Activated T-cell treated with anti-CD3 and anti-CD28 coated beads, Interleukin-2, amount 50 U/mL, for 48 hours (primary cell): ENCODE results near the gene MCRIP2.

Source experiments
- DNase-seq, 2 experiments: peaks; one replicate each; pipeline ENCODE4 v3.0.0-alpha.2; 2020

The MCRIP2 gene

GRCh38 chr16:617855-618254 lies 23.8 kb upstream of the MCRIP2 start:
- no peak for DNase-seq

GRCh38 chr16:619476-620100 lies 22.0 kb upstream of the MCRIP2 start:
- no peak for DNase-seq

GRCh38 chr16:620700-621525 lies 20.7 kb upstream of the MCRIP2 start:
- no peak for DNase-seq

DNA sequence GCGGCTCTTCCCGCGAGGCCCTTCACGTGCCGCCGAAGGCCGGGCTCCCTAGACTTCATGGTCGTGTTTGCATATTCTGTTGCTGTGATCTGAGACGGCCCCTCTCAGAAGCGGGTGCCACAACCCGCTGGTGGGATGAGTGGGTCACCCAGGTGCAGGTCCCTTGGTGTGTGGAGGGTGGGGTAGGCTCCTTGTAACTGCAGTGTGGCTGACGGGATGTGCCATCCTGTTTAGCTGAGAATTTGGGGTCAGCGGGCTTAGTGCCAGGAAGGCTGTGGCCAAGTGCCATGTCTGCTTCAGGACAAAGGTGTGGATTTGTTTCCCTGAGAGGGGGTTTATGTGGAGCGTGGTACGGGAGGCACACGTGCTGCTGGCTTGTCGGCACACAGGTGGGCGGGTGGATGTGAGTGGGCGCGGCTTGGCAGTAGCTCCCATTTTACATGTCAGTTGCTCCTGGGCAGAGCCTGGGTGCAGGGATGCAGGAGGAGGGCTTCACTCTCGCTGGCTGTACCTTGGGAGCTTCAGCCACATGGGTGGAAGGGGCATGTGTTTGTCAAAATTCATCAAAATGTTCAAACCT lies 20.0 kb upstream of the MCRIP2 start:
- no peak for DNase-seq

DNA sequence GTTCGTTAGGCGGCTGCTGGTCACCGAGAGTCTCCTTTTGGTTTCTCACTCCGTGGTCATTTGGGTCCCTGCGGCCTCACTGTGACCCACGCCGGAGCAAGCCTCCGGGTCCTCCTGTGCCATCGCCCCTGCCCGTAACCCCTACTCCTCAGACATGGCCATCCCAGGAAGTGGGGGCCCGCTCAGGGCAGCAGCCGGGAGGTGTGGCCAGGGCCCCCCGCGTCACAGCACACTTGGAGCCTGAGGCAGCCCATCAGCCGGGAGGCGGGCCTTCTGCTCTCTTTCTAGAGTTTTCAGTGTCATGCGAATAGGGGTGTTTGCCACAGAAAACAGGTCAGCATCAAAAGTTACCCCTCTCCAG lies 18.7 kb upstream of the MCRIP2 start:
- no peak for DNase-seq

DNA sequence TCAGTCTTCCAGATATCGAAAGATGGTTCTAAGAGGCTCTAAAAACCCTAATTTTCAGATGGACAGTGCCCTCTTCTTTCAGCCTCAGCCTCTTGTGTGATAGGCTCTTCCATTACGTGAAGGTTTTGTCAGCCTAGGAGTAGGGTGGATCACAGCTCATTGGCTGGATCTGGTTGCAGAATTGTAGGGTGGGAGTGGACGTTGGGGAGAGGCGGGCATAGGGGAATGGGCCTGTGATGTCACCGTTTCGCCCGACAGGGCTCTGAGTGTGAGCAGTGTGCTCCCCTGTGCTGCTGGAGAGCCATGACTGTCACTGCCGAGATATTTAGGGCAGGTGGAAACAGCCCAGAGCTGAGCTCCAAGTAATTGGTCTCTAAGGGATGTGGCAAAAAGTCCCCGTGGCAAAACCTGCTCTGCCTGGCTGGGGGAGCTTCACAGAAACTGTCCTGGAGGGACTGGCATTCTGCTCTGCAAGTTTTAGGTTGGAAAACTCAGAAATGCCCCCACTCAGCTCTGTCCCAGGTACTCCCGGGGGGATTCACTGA lies 17.0 kb upstream of the MCRIP2 start:
- DNase-seq: no peak

- DNase-seq: no peak
These were observed 16.3 kb upstream of the MCRIP2 start for GRCh38 chr16:625117-625976.

GRCh38 chr16:625977-626765 lies 15.5 kb upstream of the MCRIP2 start:
- DNase-seq: no peak

- no peak for DNase-seq
These were observed 14.7 kb upstream of the MCRIP2 start for GRCh38 chr16:626787-627453.

DNA sequence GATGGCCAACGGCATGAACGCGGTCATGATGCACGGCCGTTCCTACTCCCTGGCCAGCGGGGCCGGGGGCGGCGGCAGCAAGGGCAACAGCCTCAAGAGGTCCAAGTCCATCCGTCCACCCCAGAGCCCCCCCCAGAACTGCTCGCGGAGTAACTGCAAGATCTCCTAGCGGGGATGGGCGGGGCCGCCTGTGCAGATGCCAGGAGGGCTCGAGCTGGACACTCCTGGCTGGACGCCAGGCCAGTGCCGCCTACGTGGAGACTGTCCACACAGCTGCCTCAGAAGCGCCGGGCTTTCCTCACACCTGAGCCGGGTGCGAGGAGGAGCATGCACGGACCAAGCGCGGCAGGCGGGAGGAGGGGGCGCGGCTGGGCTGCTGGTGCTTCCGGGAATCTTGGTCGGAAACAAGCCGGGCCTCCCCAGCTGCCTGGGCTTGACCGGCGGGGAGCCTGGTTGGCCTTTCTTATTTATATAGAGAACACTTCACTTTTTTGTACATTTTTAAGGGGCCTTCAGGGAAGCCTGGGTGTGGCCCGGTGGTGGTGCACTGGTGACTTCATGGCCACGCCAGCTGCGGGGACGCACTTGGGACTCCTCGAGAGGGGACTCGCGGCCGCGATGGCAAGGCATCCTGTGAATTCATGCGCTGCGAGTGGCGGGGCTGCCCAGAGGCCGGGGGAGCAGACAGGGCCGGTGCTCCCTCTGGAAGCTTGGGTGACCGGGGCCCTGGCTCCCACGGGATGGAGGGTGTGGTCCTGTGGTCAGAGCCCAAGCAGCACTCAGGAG lies 14.0 kb upstream of the MCRIP2 start:
- no peak for DNase-seq

- DNase-seq: no peak
These were observed 13.1 kb upstream of the MCRIP2 start for GRCh38 chr16:628321-629061.

DNA sequence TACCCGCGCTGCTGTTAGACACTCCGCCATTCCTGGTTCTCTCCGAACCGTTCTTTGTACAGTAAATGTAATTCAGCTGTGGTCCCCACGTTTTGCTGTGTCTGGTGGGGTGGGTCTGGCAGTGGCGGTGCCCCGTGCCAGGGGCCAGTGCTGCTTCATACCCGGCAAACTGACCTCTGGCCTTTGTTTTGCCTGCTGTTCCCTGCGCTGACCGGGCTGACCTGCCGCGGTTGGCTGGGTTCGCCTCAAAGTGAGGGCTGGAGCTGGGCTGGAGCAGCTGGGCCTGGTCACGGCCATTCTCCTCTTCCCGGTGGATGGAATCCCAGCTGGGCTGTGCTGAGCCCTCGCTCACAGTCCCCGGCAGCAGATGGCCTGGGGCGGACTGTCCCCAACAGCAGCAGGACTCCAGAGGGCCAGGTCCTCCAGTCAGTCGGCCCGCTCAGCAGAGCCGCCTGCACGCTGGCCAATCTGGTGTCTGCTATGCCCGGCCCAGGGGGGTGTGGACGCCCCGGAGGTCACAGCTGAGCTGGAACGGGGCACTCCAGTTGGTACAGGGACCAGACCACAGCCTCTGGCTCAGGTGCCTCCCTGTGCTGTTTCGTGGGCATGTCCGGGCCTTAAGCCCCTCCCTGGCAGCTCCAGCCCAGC lies 12.3 kb upstream of the MCRIP2 start:
- no peak for DNase-seq

DNA sequence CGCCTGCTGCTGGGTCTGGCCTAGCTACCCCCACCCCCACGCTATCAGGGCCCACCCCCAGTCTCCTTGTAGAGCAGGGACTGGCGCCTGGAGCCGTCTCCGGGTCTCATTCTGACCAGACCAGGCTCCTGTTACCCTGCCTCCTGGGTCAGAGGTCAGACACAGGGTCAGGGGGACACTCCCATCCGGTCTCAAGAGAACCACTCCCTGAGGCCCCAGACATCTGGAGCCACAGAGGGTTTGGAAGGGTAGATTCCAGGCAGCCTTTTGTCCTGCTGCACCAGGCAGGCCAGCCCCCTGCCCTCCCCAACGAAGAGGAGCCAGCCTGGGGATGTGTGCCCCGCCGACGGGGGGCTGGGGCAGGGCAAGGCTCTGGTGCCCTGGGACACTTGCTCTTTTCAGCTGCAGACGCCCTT lies 11.8 kb upstream of the MCRIP2 start:
- no peak for DNase-seq

- DNase-seq: no peak
These were observed 11.3 kb upstream of the MCRIP2 start for GRCh38 chr16:630249-630814.

DNA sequence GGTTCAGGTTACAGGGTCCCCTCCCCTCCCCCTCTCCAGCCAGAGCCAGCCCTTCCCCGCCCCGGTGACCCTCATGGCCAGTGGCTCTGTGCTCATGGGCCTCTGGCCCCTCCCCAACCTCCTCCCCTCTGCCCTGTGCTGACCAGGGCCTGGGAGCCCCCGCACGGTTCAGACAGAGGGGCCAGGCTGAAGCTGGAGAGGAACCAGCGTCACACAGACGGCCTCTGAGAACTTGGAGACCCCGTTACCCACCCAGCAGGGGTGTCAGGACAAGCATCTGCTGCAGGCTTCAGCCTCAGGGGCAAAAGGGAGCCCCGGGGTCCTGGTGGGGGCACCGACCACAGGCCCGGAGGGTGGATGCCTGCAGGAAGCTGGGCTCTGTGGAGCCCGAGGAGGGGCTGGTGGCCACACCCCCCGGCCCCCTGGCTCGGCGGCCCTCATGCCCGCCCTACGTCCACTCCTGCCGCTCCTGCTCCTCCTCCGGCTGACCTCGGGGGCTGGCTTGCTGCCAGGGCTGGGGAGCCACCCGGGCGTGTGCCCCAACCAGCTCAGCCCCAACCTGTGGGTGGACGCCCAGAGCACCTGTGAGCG lies 10.7 kb upstream of the MCRIP2 start, which contains the start of gene WFIKKN1:
WFIKKN1 (plus strand) TSS at position 171 of the 591 bp plus-strand sequence; CDS start at position 440, 269 bp downstream.
- no peak for DNase-seq

DNA sequence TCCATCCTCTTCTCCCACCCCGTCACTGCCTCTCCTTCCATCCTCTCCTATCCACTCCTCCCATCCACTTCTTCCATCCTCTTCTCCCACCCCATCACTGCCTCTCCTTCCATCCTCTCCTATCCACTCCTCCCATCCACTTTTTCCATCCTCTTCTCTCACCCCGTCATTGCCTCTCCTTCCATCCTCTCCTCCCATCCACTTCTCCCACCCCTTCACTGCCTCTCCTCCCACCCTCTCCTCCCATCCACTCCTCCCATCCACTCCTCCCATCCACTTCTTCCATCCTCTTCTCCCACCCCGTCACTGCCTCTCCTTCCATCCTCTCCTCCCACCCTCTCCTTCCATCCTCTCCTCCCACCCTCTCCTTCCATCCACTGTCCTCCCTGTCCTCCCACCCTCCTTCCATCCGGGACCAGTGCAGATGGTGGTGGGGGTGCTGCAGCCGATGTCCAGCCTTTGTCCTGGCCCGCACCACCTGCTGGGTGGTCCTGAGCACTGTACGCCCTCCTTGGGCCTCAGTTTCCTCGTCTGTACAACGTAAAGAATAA lies 9.7 kb upstream of the MCRIP2 start:
- DNase-seq: no peak

DNA sequence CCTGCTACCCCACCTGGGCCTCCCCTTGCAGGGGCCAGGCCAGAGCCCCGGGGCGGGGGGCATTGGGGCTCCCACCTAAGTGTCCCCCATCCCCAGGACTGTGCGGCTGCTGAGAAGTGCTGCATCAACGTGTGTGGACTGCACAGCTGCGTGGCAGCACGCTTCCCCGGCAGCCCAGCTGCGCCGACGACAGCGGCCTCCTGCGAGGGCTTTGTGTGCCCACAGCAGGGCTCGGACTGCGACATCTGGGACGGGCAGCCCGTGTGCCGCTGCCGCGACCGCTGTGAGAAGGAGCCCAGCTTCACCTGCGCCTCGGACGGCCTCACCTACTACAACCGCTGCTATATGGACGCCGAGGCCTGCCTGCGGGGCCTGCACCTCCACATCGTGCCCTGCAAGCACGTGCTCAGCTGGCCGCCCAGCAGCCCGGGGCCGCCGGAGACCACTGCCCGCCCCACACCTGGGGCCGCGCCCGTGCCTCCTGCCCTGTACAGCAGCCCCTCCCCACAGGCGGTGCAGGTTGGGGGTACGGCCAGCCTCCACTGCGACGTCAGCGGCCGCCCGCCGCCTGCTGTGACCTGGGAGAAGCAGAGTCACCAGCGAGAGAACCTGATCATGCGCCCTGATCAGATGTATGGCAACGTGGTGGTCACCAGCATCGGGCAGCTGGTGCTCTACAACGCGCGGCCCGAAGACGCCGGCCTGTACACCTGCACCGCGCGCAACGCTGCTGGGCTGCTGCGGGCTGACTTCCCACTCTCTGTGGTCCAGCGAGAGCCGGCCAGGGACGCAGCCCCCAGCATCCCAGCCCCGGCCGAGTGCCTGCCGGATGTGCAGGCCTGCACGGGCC lies 8.9 kb upstream of the MCRIP2 start:
- no peak for DNase-seq
